GM19397 (cell line): ENCODE results near the gene EIF3B.
"Not testable (repeated sequence)": the region's sequence is repeated elsewhere in the genome, so short reads cannot be mapped to it uniquely, and the experiment has no call there.

ENCODE experiments used
- ATAC-seq: cut with Tn5 transposase; IDR thresholded peaks from one replicate; pipeline ENCODE4 v1.9.1; 2021; ENCODE audit warnings: mild to moderate bottlenecking, moderate library complexity; ENCODE audit not compliant: unreplicated experiment

EIF3B gene

DNA sequence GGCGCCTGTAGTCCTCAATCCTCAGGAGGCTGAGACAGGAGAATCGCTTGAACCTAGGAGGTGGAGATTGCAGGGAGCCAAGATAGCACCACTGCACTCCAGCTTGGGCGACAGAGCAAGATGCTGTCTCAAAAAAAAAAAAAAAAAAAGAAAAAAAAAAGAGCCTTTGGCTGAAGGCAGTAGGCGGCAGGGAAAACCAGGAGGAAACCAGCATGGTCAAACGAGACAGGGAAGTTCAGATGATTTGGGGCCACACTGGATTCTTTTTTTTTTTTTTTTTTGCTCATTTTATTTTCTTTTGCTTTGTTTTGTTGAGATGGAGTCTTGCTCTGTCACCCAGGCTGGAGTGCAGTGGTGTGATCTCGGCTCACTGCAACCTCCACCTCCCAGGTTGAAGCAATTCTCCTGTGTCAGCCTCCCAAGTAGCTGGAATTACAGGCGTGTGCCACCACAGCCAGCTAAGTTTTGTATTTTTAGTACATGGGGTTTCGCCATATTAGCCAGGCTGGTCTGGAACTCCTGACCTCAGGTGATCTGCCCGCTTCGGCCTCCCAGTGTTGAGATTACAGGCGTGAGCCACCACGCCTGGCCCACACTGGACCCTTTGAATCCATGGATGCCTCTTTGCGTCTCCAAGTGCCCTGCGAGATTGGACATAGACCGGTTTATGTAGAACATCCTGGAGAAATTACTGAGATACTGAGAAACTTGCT, 7.1 kb upstream of the EIF3B start:
- ATAC-seq, result not testable (repeated sequence)

DNA sequence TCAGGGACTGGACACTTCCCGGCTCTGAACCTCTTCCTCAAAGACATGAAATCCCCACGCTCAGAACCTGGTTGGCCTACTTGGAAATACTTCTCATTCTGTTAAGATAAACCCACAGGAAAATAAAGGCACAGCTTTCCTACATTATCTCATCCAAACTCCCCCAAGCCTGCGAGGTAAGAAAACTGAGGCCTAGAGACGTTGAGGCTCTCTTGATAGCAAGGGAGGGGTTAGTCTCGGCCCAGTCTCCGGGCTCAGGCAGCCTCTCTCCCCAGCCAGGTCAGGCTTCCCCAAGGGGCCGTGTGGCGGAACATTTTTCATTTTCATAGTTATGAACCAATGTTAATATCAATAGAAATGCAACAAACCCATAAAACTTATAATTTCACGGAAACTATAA, 4.6 kb upstream of the EIF3B start:
- no peak for ATAC-seq

DNA sequence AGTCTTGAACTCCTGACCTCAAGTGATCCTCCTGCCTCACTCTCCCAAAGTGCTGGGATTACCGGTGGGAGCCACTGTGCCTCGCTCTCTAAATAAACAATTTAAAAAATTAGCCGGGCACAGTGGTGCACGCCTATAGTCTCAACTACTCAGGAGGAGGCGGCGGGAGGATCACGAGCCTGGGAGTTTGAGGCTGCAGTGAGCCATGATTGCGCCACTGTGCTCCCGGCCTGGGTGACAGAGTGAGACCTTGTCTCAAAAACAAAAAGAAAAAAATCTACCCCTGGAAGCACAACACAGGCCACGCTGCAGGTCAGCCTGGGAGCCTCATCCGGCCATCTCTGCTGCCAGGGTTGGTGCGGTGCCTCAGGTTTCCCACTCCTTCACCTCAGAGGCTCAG, 3.8 kb upstream of the EIF3B start:
- no peak for ATAC-seq

DNA sequence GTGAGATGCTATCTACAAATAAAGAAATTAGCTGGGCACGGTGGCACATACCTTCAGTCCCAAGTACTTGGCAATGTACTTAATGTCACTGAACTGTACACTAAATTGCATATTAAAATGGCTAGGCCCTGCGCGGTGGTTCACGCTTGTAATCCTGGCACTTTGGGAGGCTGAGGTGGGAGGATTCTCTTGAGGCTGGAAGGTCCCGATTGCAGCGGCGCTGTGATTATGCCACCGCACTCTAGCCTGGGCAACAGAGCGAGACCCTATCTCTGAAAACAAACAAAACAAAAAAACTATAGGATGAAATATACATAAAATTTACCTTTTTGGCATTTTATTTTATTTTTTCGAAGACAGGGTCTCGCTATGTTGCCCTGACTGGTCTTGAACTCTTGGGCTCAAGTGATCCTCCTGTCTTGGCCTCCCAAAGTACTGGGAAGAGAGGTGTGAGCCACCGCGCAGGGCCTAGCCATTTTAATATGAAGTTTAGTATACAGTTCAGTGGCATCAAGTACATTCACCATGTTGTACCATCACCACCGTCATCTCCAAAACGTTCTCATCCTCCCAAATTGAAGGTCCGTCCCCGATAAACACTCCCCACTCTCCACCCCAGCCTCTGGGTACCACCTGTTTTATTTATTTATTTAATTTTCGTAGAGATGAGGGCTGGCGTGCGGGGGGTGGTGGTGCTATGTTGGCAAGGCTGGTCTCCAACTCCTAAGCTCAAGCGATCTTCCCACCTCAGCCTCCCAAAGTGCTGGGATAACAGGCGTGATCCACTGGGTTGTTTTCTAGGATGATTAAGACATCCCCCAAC, 1.3 kb upstream of the EIF3B start:
- no peak for ATAC-seq

DNA sequence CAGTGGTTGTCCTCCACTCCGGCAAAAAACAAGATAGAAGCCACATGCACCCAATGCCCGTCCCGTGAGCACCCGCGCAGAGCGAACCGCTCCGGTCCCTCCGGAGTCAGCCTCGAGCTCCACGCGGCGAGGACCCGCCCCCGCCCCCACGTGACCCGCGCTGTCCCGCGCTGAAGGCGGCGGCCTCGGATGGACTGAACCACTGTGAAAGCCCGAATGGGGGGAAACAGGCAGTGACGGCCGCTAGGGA, 766 bp upstream of the EIF3B start:
- ATAC-seq, result peak; percentile 52

DNA sequence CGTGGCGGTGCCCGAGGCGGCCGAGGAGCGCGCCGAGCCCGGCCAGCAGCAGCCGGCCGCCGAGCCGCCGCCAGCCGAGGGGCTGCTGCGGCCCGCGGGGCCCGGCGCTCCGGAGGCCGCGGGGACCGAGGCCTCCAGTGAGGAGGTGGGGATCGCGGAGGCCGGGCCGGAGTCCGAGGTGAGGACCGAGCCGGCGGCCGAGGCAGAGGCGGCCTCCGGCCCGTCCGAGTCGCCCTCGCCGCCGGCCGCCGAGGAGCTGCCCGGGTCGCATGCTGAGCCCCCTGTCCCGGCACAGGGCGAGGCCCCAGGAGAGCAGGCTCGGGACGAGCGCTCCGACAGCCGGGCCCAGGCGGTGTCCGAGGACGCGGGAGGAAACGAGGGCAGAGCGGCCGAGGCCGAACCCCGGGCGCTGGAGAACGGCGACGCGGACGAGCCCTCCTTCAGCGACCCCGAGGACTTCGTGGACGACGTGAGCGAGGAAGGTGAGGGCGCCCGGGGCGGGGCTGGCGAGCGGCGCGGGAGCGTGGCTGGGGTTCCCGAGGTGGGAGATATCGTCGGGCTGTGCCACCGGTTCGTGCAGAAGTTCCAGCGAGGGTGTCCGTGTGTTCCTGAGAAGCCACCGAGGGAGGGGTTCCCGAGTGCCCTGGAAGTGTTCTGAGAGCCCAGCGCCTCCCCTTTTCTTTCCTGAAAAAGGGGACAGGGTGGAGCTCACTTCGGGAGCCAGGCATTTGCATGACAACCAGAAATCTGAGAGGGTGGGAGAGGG, 495 bp downstream of the EIF3B start:
- peak; percentile 8 for ATAC-seq

DNA sequence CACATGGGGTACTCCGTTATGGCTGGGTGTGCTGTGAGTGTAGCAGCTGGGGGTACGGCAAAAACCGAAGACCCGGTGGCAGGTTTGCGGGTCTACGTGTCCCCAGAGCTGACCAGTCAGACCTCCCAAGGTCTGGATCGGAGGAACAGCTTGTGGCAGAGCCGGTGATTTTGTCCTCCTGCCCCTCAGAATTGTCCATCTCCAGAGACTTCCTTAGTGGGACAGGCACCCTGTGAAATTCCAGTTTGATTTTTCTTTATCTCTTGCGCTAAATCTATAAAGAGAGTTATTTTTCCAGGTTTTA, 1.0 kb downstream of the EIF3B start:
- ATAC-seq, result no peak

DNA sequence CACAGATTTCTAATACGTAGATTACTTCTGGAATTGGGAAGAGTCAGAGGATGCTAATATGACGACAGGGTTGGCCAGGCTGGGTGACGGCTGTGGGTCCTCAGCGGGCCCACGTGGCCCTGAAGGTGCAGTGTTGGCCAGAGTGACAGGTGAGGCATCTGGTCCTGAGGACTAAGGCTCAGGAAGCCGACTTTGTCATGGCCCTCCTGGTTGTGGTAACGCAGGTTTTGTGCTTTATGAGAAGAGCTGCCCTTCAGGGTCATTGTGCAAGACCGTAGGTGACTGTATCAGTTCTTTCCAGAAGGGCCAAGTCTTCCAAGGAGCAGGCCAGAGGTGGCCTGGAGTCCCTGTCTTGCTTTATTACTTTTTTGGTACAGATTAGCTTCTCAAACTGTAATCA, 2.5 kb downstream of the EIF3B start:
- no peak for ATAC-seq

DNA sequence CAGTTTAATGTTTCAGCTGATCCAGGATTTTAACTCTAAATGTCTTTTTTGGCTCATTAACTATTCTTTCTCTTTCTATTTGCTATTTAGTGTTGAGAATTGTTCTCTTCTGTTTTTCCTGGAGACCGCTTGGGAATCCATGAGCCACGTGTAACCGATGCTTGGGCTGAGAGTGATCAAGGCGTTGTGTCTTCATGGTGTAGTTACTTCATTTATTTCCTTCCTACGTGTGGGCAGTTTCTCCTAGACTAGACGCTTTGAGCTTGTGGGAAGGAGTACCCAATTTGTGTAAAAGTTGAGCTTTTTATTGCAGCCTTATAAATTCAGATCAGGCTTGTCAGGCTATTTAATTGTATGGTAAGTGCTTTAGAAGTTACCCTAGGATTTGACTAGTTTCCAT, 2.9 kb downstream of the EIF3B start:
- ATAC-seq, result no peak

DNA sequence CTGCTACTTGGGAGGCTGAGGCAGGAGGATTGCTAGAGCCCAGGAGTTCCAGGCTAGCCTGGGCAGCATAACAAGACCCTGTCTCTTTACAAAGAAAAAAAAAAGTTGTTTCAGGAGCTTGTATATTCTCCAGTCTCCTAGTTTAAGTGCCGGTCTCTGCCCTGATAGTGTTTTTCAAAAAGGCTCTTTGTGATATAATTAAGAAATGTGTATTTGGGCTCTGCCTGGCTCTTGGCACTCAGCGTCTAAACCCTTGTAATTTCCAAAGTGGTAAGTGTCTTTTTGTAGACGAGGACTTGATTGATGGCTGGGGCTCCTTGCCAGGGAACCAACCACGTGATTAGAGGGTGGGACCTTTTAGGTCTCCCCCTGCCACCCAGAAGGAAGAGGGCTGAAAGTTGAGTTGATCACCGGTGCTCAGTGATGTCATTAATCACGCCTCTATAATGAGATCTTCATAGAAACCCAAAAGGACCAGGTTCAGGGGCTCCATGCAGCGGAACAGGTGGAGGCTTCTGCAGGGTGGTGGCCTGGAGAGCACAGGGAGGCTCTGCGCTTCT, 4.4 kb downstream of the EIF3B start:
- no peak for ATAC-seq

DNA sequence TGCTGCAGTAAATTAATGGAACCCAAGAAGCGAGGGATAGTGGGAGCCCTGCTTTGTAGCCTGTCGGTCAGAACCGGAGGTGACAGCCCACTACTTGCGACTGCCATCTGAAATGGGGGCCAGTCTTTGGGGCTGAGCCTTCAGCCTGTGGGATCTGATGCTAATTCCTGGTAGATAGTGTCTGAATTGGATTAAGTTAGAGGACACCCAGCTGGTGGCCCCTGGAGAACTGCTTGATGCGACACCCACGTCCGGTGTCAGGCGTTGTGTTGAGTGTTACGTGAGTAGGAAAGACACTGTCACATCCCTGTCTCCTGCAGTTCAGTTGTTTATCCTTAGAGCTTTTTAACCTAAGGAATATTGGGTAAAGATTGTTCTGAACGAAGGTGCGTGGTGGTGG, 5.0 kb downstream of the EIF3B start:
- no peak for ATAC-seq

DNA sequence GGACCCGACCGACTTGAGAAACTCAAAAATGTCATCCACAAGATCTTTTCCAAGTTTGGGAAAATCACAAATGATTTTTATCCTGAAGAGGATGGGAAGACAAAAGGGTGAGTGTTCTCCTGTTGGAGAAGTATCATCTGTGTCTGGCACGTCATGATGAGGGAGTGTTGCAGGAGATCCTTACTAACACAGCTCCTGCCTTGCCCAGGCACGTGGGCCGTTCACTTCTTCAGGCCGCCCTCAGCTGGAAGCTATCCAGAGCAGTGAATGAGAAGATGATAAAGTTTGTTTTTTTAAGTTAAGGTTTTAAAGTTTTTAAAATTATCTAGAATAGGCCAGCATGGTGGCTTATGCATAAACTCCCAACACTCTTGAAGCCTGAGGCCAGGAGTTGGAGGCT, 6.2 kb downstream of the EIF3B start:
- no peak for ATAC-seq

DNA sequence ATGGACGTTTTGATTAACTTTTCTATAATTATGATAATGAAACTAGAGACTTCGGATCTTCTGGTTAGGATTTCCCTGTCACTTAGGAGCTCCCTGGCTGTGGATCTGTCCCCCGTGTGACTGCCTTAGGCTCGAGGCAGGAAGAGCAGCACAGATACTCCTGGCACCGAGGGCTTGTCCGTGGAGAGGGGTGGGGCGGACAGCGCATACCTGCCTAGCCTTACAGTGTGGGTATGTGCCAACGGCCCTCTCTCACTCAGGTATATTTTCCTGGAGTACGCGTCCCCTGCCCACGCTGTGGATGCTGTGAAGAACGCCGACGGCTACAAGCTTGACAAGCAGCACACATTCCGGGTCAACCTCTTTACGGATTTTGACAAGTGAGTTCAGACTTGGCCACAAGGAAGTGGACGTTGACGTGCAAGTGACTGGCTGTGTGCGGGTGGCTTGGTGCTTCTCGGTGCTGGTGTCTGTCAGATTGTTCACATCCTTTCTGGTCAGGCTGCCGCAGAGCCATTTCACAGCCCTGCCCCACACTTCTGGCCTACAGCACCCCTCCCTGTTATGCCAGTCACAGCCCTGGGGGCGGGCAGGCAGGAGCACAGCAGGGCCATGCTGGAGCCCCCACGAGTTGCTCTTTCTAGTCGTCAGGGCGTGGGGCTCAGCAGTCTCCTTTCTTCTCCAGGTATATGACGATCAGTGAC, 7.9 kb downstream of the EIF3B start:
- ATAC-seq, result no peak

DNA sequence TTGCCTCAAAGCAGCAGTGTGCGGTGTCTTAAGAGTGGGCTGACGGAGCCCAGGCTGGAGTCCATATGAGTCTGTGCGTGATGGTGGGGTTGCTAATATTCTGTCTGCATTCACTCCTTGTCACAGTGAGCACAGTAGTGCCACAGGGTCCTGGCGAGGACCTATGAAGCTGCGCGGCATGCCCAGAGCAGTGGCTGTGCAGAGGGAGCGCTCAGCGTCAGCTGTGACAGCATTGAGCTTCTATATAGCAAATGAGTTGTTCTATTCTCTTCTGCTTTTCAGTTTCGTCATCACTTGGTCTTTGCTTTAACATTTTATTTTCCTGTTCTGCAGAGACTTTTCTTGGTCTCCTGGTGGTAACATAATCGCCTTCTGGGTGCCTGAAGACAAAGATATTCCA, 14.5 kb downstream of the EIF3B start:
- ATAC-seq, result no peak

DNA sequence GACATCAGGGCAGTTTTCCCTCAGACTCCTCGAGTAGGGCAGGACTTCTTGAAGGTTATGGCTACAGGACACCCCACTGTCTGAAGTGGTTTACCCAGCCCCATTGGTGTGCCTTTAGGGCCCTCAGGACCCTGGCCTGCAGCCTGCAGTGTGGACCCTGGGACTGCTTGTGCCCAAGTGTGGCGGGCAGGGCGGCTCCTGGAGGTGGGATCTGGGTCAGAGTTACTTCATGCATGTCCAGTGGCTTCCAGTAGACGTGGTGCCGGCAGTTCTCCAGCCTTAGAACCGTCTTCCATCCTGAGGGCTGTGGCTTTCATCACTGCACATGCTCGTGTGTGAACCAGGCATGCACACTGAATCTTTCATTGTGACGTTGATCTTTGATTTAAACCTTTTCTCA, 16.7 kb downstream of the EIF3B start:
- ATAC-seq, result no peak

DNA sequence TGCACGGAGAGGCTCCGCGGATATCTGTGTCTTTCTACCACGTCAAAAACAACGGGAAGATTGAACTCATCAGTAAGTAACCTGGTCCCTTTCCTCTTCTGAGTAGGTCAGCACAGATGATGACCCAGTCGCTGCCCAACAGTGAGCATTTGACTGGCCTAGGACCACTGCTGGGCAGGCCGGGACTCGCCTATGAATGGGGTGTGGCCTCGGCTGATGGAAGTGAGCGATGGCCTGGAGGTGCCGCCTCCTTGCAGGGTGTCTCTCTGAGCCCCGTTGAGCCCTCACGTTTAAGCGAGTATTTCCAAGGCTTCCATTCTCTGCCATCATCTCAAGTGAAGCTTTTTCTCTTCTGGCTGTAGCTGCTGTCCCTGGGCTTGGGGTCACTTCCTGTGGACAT, 18.1 kb downstream of the EIF3B start:
- ATAC-seq, result no peak

DNA sequence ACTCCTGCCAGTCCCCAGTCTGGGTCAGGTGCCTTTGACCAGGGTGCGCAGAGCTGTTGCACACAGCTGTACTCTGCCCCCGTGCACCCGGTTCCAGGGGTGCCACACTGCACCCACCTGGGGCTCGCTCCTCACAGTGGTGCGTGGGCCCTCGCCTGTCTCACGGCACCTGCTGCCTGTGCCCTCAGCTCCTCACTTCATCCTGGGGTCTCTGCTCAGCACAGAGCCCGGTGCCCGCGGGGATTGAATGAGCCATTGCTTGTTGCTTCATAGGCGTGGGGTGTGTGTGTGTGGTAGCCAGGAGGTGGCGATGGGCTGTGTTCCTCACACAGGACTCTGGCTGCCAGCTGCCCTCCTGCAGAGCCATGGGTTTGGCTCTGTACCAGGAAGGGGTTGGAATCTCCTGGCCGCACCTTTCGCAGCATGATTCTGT, 18.5 kb downstream of the EIF3B start:
- no peak for ATAC-seq

DNA sequence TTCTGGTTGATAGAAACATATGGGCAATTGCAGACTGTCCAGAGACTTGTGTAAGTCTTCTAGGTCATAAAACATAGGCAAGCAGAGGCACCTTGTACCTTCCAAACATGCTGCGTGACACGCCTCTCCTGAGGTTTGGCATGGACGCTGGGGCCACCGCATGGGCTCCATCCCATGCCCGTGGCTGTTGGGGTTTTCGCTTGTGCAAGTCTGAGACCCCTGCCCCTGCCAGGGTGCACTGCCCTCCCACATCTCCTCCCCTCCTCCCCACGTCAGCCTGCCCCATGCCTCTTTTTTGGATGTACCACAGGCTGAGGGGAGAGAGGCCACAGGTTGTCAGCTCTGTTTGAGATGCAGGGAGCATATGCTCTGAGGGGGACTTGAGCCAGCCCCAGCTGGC, 19.0 kb downstream of the EIF3B start:
- no peak for ATAC-seq

DNA sequence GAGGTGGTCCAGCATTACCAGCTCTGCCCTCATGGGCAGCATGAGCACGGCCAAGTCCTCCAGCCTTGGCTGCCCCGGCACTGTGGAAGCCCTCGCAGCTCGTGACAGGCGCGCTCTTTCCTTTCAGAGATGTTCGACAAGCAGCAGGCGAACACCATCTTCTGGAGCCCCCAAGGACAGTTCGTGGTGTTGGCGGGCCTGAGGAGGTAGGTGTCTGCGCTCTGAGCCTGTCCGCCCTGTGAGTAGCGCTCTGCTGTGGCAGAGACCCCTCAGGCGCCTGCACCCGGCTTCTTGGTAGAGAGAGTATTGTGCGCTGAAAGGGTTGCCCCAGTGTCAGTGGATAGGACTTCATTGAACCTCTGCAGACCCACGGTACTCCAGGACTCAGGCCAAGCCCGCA, 19.8 kb downstream of the EIF3B start:
- ATAC-seq, result no peak

DNA sequence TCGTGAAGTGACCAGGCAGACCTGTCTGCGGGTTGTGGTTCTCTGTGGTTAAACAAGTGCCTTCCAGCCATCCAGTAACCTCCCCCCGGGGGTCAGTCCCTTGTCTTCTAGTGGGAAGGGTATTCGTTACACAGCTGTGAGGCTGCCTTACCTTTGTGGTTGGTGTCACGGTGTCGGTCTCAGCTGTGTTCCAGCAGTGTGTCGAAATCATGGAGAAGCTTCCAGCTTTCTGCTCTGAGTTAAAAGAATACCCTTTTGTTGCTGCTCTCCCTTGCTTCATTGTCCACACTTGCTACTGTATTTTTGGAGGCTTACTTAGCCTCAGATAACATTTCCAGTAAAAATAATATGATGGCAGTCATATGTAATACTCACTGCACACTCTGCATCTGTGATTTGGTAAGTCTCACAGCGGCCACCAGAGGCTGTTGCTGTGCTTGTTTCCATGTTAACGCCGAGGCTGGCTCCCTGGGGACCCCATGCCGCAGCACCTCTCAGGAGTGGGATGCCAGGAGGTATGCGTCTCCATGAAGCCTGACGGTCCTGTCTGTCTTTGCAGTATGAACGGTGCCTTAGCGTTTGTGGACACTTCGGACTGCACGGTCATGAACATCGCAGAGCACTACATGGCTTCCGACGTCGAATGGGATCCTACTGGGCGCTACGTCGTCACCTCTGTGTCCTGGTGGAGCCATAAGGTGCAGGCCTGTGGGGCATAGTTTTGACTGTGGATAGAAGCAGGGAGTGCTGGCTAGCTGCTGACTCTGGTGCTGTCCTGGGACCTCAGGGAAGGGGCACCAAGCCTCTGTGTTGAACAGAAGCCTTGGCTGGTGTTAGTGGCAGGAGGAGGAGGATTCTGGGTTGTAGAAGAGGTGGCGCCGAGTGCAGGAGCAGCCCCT, 20.5 kb downstream of the EIF3B start:
- no peak for ATAC-seq
